ENCODE measurements around the gene NR1H3. TPM values are rescaled to one million over a fixed set of nuclear protein-coding genes. Genes with fewer than 3 reads are reported as not detected.
A peak's percentile ranks its signal among the peaks of the same experiment; 100 is the strongest.

The NR1H3 gene
- total RNA-seq, 3 donors from 2014 or later: 56.1 to 92.4 (median 91.1) TPM

DNA sequence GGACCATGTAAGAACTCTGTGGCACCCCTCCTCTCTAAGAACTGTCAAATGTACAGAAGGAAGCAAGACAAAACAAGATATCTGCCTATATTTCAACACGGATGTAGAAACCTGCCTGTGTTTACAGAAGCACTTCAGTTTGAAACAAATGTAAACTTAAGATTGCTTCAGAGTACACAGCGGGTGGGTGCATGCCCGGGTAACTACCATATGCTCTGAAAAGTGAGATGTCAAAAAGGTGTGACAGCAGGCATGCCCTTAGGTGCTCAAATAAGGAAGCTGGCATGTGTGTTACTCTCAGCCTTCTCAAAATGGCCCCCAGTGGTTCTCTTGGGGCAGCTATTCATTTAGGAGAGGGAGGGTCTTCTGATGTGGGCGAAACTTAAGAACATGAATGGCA, 14.3 kb upstream of the NR1H3 start:
- Histone ChIP-seq H3K4me1 (peaks cover 4 to 10% of the 10 kb centered on the region in 2 donors), H3K27me3 (no peaks in the 10 kb centered on the region), H3K27ac (peak overlapping the region; percentile 61 to 65), H3K36me3 (no peaks in the 10 kb centered on the region), H3K9me3 (no peaks in the 10 kb centered on the region), H3K4me3 (no peak overlapping the region)
- DNase-seq (ENCODE audit: low spot score in 2 of 2): no peak
- TF ChIP-seq POLR2A (IDR thresholded peaks at IDR 0.05) (no peak), POLR2AphosphoS5 (IDR thresholded peaks at IDR 0.05) (no peak)
- TF ChIP-seq, protein P1, sequence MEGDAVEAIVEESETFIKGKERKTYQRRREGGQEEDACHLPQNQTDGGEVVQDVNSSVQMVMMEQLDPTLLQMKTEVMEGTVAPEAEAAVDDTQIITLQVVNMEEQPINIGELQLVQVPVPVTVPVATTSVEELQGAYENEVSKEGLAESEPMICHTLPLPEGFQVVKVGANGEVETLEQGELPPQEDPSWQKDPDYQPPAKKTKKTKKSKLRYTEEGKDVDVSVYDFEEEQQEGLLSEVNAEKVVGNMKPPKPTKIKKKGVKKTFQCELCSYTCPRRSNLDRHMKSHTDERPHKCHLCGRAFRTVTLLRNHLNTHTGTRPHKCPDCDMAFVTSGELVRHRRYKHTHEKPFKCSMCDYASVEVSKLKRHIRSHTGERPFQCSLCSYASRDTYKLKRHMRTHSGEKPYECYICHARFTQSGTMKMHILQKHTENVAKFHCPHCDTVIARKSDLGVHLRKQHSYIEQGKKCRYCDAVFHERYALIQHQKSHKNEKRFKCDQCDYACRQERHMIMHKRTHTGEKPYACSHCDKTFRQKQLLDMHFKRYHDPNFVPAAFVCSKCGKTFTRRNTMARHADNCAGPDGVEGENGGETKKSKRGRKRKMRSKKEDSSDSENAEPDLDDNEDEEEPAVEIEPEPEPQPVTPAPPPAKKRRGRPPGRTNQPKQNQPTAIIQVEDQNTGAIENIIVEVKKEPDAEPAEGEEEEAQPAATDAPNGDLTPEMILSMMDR (IDR thresholded peaks at IDR 0.05): no peak
- intact Hi-C loops (cut with DNase I; ENCODE audit: low total_unique reads): no loop called here

DNA sequence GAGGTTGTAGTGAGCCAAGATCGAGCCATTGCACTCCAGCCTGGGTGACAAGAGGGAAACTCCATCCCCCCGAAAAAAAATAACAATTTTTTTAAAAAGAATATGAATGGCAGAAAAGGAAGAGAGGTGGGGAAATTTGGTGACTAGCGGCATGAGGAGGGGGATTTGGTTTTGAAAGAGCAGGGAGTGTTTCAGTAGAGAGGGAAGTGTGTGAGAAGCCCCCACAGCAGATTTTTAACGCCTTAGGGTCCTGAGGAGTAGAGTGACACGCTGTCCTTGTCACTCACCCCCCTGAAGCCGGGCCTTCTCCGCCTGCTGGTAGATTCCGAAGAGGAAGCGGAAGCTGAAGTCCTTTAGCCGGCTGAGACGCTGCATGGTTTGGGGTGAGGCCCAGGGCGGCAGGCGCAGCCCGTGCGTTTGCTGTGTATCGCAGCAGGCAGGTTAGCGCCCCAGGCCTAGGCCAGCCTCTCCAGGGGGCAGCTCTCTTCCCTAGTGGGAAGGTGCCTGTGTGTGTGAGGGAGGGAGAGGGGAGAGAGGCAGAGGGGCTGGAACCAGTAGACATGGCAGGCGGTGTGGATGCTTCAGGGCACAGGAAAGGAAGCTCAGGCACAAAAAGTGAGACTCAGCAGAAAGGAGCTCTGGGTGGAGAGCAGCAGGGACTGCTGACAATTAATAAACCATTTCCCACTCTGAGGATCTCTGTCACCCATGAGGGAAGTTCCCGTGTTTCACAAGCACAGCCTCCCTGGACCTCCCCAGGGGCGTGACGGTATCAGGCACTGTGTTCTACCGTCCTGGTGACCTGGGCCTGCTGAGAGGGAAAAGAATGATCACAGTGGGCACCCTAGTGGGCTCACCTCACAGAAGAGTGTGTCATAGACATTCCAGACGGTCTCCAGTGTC, 13.1 kb upstream of the NR1H3 start:
- DNase-seq (ENCODE audit: low spot score in 2 of 2): no peak
- TF ChIP-seq POLR2AphosphoS5 (IDR thresholded peaks at IDR 0.05): no peak
- no peak for TF ChIP-seq POLR2A (IDR thresholded peaks at IDR 0.05)
- TF ChIP-seq, protein P1 (IDR thresholded peaks at IDR 0.05): no peak
- no peak overlapping the region for H3K27ac ChIP-seq
- H3K36me3 ChIP-seq: no peaks in the 10 kb centered on the region
- no peak overlapping the region for H3K4me3 ChIP-seq
- peaks cover 7 to 10% of the 10 kb centered on the region in 2 donors for H3K4me1 ChIP-seq
- intact Hi-C loops (cut with DNase I; ENCODE audit: low total_unique reads): no loop called here
- no peaks in the 10 kb centered on the region for H3K27me3 ChIP-seq
- no peaks in the 10 kb centered on the region for H3K9me3 ChIP-seq

DNA sequence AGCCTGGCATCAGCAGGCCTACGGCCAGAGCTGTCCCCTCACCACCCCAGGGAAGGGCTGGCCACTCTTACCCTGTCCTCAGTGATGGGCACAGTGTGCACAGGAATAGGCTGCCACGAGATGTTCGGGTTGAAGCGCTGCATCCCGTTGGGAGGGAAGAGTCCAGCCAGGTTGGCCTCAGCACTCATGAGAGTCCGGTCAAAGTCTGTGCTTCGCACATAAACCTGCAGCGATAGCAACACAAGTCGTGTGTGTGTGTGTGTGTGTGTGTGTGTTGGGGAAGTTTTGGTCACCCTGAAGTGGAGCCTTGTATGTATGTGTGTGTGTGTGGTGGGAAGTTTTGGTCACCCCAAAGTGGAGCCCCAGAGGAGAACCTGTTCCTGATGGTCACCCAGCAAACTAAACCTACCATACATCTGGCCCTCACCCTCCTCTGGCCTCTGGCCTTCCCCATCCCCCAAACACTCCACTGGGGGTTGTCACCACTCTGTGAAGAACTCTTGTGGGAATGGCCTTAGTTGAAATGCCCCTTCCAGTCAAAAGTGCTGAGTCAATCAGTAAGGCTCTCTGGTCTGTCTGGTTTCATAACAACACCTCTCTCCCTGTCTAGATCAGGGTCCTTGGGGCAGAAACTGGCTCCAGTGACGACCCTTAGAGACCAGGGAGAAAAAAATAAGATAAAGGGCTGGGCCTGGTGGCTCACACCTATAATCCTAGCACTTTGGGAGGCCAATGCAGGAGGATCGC, 12.0 kb upstream of the NR1H3 start:
- Histone ChIP-seq H3K36me3 (no peaks in the 10 kb centered on the region), H3K27ac (peak overlapping the region in 1 of 2 donors; percentile 5), H3K4me3 (no peak overlapping the region), H3K27me3 (no peaks in the 10 kb centered on the region), H3K9me3 (no peaks in the 10 kb centered on the region), H3K4me1 (peaks cover 7 to 10% of the 10 kb centered on the region in 2 donors)
- no peak for DNase-seq (ENCODE audit: low spot score in 2 of 2)
- no peak for TF ChIP-seq POLR2A (IDR thresholded peaks at IDR 0.05)
- TF ChIP-seq, protein P1 (IDR thresholded peaks at IDR 0.05): no peak
- no peak for TF ChIP-seq POLR2AphosphoS5 (IDR thresholded peaks at IDR 0.05)
- intact Hi-C loops (cut with DNase I; ENCODE audit: low total_unique reads): no loop called here

DNA sequence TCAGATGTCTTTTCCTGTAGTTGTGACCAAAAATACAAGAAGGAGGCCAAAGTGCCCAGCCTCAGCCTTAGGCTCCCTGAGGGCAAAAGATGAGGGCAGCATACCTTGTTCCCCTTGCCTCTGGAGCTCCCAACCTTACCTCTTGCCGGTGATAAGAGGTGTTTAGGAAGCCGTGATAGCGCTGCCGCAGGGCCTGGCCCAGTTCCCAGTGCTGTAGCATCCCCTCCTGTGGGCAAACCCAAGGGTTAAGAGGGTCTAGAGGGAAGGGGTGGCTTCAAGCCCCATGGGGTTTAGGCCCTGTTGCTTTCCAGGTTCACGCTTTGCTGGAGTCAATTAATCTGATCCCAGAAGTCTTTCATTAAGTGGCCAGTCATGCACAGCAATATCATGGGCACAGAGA, 10.3 kb upstream of the NR1H3 start:
- TF ChIP-seq, protein P1 (IDR thresholded peaks at IDR 0.05): no peak
- TF ChIP-seq POLR2A (IDR thresholded peaks at IDR 0.05): no peak
- intact Hi-C loops (cut with DNase I; ENCODE audit: low total_unique reads): no loop called here
- Histone ChIP-seq H3K27ac (no peak overlapping the region), H3K27me3 (no peaks in the 10 kb centered on the region), H3K36me3 (no peaks in the 10 kb centered on the region), H3K9me3 (no peaks in the 10 kb centered on the region), H3K4me1 (peaks cover 7 to 10% of the 10 kb centered on the region in 2 donors), H3K4me3 (peak overlapping the region; percentile 72 to 95 (median 79))
- DNase-seq (ENCODE audit: low spot score in 2 of 2): no peak

DNA sequence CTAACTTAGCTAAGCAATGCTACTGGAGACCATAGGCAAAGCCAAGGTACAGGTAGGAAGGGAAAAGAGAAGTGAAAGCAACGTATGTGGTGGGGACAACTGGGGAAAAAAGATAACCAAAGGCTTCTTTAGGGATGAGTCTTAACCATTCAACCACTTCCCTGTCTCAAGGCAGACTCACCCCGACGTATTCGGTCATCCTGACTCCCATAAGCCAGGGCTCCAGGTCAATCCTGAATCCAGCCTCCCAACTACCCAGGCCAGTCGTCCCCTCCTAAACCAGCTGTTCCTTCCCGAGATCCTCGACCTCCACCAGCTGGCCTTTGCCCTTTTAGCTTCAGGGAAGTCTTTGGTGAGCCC, 9.5 kb upstream of the NR1H3 start:
- Histone ChIP-seq H3K27me3 (no peaks in the 10 kb centered on the region), H3K4me1 (peaks cover 7 to 10% of the 10 kb centered on the region in 2 donors), H3K27ac (peak overlapping the region; percentile 90 to 91), H3K9me3 (no peaks in the 10 kb centered on the region), H3K4me3 (peak overlapping the region; percentile 72 to 95 (median 79)), H3K36me3 (no peaks in the 10 kb centered on the region)
- no peak for DNase-seq (ENCODE audit: low spot score in 2 of 2)
- no peak for TF ChIP-seq POLR2AphosphoS5 (IDR thresholded peaks at IDR 0.05)
- intact Hi-C loops (cut with DNase I; ENCODE audit: low total_unique reads): no loop called here
